HFF-Myc (cell line): ENCODE measurements around the gene NELL1.

ENCODE experiments used
- DNase-seq: peaks from one replicate; pipeline ENCODE4 v3.0.0-alpha.2; 2011; ENCODE audit warnings: low read depth; ENCODE audit errors: extremely low read depth
- H3K4me3 ChIP-seq: replicated peaks from 2 replicates; pipeline ENCODE4 v1.5.1; 2011; ENCODE audit warnings: low read depth, mild to moderate bottlenecking, control low read depth, low read length
- TF ChIP-seq, protein P1 (sequence below): IDR thresholded peaks from 2 replicates; pipeline ENCODE4 v1.5.1; 2012; ENCODE audit warnings: mild to moderate bottlenecking, low read depth, low read length, control low read depth; ENCODE audit errors: missing control alignments

Gene NELL1

DNA sequence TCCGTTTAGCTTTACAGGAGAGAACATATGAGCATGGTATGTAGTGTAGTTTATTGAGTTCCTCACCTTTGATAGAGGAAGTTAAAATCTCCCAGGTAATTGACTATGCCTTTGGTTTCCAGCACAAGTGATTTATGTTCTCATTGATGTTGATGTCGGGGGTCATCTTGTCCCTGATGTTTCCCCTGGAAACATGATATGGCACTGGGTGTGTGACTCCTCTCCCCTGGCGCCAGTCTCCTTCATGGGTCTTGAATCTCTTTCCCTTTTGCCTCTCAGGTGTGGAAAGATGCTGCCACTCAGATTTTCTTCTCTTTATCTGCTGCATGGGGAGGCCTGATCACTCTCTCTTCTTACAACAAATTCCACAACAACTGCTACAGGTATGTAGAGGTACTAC, 41.7 kb upstream of the NELL1 start:
- DNase-seq: no peak
- TF ChIP-seq, protein P1, sequence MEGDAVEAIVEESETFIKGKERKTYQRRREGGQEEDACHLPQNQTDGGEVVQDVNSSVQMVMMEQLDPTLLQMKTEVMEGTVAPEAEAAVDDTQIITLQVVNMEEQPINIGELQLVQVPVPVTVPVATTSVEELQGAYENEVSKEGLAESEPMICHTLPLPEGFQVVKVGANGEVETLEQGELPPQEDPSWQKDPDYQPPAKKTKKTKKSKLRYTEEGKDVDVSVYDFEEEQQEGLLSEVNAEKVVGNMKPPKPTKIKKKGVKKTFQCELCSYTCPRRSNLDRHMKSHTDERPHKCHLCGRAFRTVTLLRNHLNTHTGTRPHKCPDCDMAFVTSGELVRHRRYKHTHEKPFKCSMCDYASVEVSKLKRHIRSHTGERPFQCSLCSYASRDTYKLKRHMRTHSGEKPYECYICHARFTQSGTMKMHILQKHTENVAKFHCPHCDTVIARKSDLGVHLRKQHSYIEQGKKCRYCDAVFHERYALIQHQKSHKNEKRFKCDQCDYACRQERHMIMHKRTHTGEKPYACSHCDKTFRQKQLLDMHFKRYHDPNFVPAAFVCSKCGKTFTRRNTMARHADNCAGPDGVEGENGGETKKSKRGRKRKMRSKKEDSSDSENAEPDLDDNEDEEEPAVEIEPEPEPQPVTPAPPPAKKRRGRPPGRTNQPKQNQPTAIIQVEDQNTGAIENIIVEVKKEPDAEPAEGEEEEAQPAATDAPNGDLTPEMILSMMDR: no peak
- H3K4me3 ChIP-seq: no peak overlapping the region

GRCh38 chr11:20631519-20632168, 37.7 kb upstream of the NELL1 start:
- TF ChIP-seq, protein P1: no peak
- no peak overlapping the region for H3K4me3 ChIP-seq
- DNase-seq: no peak

- TF ChIP-seq, protein P1: no peak
- DNase-seq: no peak
- no peak overlapping the region for H3K4me3 ChIP-seq
Measured at GRCh38 chr11:20632169-20632532, 37.2 kb upstream of the NELL1 start.

GRCh38 chr11:20634044-20634443, 35.3 kb upstream of the NELL1 start:
- TF ChIP-seq, protein P1: no peak
- DNase-seq: no peak
- no peak overlapping the region for H3K4me3 ChIP-seq

GRCh38 chr11:20634781-20635180, 34.6 kb upstream of the NELL1 start:
- DNase-seq: no peak

GRCh38 chr11:20638074-20638473, 31.3 kb upstream of the NELL1 start:
- DNase-seq: no peak
- TF ChIP-seq, protein P1: no peak
- no peak overlapping the region for H3K4me3 ChIP-seq

More at GRCh38 chr11:20634781-20635180, 34.6 kb upstream of the NELL1 start:
- TF ChIP-seq, protein P1: no peak
- H3K4me3 ChIP-seq: no peak overlapping the region

DNA sequence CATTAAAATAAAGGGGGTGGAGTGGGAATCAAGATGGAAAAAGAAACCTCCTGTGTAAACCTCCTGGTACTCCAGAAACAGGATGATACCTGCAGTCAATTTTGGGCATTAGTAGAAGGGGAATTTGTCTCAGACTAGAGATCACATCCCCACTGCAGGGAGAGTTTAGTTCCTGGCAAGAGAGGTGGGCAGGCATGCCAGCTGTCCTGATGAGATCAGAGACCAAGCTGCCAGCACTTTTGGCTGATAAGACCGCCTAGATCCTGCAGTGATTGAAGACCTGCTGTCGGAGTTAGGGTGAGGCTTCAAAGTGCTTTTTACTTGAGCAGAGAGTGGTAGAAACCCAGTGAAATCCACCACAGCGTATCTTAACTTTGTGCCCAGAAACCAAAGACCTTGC, 29.7 kb upstream of the NELL1 start:
- DNase-seq: no peak
- TF ChIP-seq, protein P1: no peak
- no peak overlapping the region for H3K4me3 ChIP-seq
